Panc1 (cell line): ENCODE data around the gene ASGR2. TPM values are rescaled to one million over a fixed set of nuclear protein-coding genes. Genes with fewer than 3 reads are reported as not detected.

ENCODE experiments used
- ATAC-seq: fragments of 200-7000 bp; cut with Tn5 transposase; 2 replicates; pipeline ENCODE4 v1.9.1; 2020; ENCODE audit warnings: mild to moderate bottlenecking, moderate library complexity
- BruUV-seq: library from RNA; stranded (reverse); fragments of 400-500 nt; replicated peaks from 2 replicates; lab custom pipeline; 2021; lab: Mats Ljungman, UMichigan
- CTCF ChIA-PET: fragments of 300-600 bp; sonication (Branson Sonifier 250); formaldehyde crosslinking; loops from one replicate; lab custom pipeline; 2022; ENCODE audit warnings: antibody characterized with exemption; lab: Charles Lee
- POLR2A ChIA-PET: fragments of 300-600 bp; sonication (Branson Sonifier 250); formaldehyde crosslinking; loops from one replicate; lab custom pipeline; 2022; ENCODE audit warnings: antibody characterized with exemption; lab: Charles Lee
- DNase-seq: peaks from one replicate; pipeline ENCODE4 v3.0.0-alpha.2; 2010; ENCODE audit warnings: low read depth, low spot score
- H3K27ac ChIP-seq: 2 replicates; pipeline ENCODE4 v1.5.1; 2011; ENCODE audit warnings: mild to moderate bottlenecking, low read length, inconsistent platforms
- H3K27me3 ChIP-seq: fragments of 200-500 bp; sonication (Bioruptor generic); 2 replicates; pipeline ENCODE4 v1.6.0; 2014; ENCODE audit warnings: low read length, inconsistent platforms; ENCODE audit not compliant: control insufficient read depth, insufficient read depth
- H3K36me3 ChIP-seq: fragments of 200-500 bp; sonication (Bioruptor generic); 2 replicates; pipeline ENCODE4 v1.5.1; 2014; ENCODE audit warnings: inconsistent platforms, mild to moderate bottlenecking, low read length, moderate library complexity; ENCODE audit not compliant: control insufficient read depth, insufficient read depth
- H3K4me1 ChIP-seq: 2 replicates; pipeline ENCODE4 v1.5.1; 2011; ENCODE audit warnings: inconsistent platforms, mild to moderate bottlenecking, low read length, moderate library complexity; ENCODE audit not compliant: control insufficient read depth, insufficient read depth
- H3K4me3 ChIP-seq, 2 experiments: 2 replicates each; pipeline ENCODE4 v1.5.1; 2011 to 2012; ENCODE audit warnings: low read depth in 2 of 2, low read length in 2 of 2, mild to moderate bottlenecking in 2 of 2, inconsistent platforms in 1 of 2, moderate library complexity in 1 of 2
- H3K9me3 ChIP-seq: fragments of 200-500 bp; sonication (Bioruptor generic); 2 replicates; pipeline ENCODE4 v1.5.1; 2014; ENCODE audit warnings: low read depth, mild to moderate bottlenecking, inconsistent platforms, low read length, moderate library complexity; ENCODE audit not compliant: control insufficient read depth, insufficient read depth
- CTCF ChIP-seq: fragments of 450-650 bp; IDR thresholded peaks from 2 replicates; pipeline ENCODE4 v1.5.1; 2017; ENCODE audit warnings: mild to moderate bottlenecking
- POLR2AphosphoS5 ChIP-seq: IDR thresholded peaks from 2 replicates; pipeline ENCODE4 v1.6.1; 2012; ENCODE audit warnings: mild to moderate bottlenecking, low read depth, low read length, moderate library complexity
- SIN3A ChIP-seq: IDR thresholded peaks from 2 replicates; pipeline ENCODE4 v1.6.1; 2012; ENCODE audit warnings: low read depth, mild to moderate bottlenecking, low read length, moderate library complexity, borderline replicate concordance; ENCODE audit not compliant: insufficient read depth
- TCF7L2 ChIP-seq: IDR thresholded peaks from 2 replicates; pipeline ENCODE4 v1.6.1; 2011; ENCODE audit warnings: mild to moderate bottlenecking, low read depth, low read length, inconsistent platforms
- in situ Hi-C: cut with HindIII; loops from 2 replicates; pipeline ENCODE4 v1.10.0; 2016; ENCODE audit warnings: low sequenced_read_pairs, low pct_unique_long_range_greater_than_20kb
- intact Hi-C: fragments of 100-400 bp; cut with micrococcal nuclease; formaldehyde crosslinking; loops from one replicate; pipeline ENCODE4 v1.10.0; 2022; ENCODE audit not compliant: unreplicated experiment
- total RNA-seq: library from RNA; stranded (reverse); gene quantifications from one replicate; pipeline ENCODE4 v1.2.1, GENCODE V29; 2021; ENCODE audit not compliant: unreplicated experiment
- TF ChIP-seq, protein P1 (sequence below), 2 experiments: IDR thresholded peaks; 2 replicates each; pipeline ENCODE4 v1.6.1; 2011 to 2012; ENCODE audit warnings: low read depth in 2 of 2, control low read depth in 1 of 2, low read length in 1 of 2, mild to moderate bottlenecking in 1 of 2, moderate library complexity in 1 of 2; ENCODE audit not compliant: insufficient read depth in 1 of 2

ASGR2 gene
- total RNA-seq, 1 experiment from 2014 or later, result 0.21 TPM

GRCh38 chr17:7063518-7064094, 51.0 kb downstream of the ASGR2 start:
- no peak for TF ChIP-seq POLR2AphosphoS5
- no peak for TF ChIP-seq SIN3A
- TF ChIP-seq, protein P1, sequence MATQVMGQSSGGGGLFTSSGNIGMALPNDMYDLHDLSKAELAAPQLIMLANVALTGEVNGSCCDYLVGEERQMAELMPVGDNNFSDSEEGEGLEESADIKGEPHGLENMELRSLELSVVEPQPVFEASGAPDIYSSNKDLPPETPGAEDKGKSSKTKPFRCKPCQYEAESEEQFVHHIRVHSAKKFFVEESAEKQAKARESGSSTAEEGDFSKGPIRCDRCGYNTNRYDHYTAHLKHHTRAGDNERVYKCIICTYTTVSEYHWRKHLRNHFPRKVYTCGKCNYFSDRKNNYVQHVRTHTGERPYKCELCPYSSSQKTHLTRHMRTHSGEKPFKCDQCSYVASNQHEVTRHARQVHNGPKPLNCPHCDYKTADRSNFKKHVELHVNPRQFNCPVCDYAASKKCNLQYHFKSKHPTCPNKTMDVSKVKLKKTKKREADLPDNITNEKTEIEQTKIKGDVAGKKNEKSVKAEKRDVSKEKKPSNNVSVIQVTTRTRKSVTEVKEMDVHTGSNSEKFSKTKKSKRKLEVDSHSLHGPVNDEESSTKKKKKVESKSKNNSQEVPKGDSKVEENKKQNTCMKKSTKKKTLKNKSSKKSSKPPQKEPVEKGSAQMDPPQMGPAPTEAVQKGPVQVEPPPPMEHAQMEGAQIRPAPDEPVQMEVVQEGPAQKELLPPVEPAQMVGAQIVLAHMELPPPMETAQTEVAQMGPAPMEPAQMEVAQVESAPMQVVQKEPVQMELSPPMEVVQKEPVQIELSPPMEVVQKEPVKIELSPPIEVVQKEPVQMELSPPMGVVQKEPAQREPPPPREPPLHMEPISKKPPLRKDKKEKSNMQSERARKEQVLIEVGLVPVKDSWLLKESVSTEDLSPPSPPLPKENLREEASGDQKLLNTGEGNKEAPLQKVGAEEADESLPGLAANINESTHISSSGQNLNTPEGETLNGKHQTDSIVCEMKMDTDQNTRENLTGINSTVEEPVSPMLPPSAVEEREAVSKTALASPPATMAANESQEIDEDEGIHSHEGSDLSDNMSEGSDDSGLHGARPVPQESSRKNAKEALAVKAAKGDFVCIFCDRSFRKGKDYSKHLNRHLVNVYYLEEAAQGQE (IDR thresholded peaks at IDR 0.05; ENCODE audit: insufficient read depth in 1 of 2, low read depth in 2 of 2, low read length in 1 of 2), result no peak
- no peak for TF ChIP-seq TCF7L2
- no peak for TF ChIP-seq CTCF
- POLR2A ChIA-PET, result no interaction called here
- H3K27me3 ChIP-seq, result no peaks in the 10 kb centered on the region
- H3K9me3 ChIP-seq, result no peaks in the 10 kb centered on the region
- no peak overlapping the region for H3K4me3 ChIP-seq
- H3K27ac ChIP-seq, result no peak overlapping the region
- no peaks in the 10 kb centered on the region for H3K36me3 ChIP-seq
- BruUV-seq, result no TSS peak
- CTCF ChIA-PET, result no interaction called here
- DNase-seq, result no peak
- intact Hi-C loops (no loop called here), in situ Hi-C loops (no loop called here)
- H3K4me1 ChIP-seq, result peaks cover 13% of the 10 kb centered on the region; the same call in 1 of the 2 replicates
- ATAC-seq, result no peak

DNA sequence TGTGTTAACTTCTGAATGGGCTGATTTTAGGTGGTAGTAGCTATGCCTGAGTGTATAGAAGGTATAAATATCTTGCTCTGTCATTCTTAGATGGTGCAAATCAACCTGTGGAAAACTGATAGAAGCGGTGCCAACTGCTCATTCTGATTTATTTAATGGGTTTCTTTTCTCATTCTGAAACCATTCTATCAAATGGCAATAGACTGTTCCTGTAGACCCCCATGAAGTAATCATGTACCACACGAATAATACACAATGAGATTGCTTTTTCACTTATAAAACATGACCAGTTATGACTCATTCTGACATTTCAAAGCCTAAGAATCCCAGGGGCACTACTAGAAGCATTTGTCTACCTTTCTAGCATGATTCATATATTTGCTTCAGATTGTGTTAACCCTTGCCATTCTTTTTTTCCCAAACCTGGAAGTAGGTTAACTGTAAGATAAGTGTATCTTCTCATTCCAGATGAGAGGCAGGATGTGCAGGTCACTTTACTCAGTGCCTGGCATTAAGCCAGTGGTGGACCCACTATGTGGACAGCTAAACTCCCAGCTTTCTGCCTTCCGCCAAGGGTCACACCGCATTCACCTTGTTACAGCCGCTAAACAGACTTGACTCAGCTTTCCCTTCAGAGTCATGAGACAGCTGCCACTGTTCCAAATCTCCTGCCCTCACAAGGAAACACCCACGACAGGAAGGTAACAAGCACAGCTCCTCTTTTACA, 54.3 kb downstream of the ASGR2 start:
- Histone ChIP-seq H3K9me3 (no peaks in the 10 kb centered on the region), H3K4me3 (peak overlapping the region in 1 of 2 experiments; percentile 20; a peak in 2 of 4 replicates), H3K27ac (peak overlapping the region; percentile 61), H3K36me3 (no peaks in the 10 kb centered on the region), H3K27me3 (no peaks in the 10 kb centered on the region), H3K4me1 (peaks cover 16% of the 10 kb centered on the region; the same call in 1 of the 2 replicates)
- POLR2A ChIA-PET, result no interaction called here
- intact Hi-C loops (no loop called here), in situ Hi-C loops (no loop called here)
- TF ChIP-seq, protein P1 (IDR thresholded peaks at IDR 0.05; ENCODE audit: insufficient read depth in 1 of 2, low read depth in 2 of 2, low read length in 1 of 2), result no peak
- TF ChIP-seq POLR2AphosphoS5 (no peak), TCF7L2 (peak; percentile 77), SIN3A (no peak)
- ATAC-seq (peak; percentile 90), DNase-seq (peak; percentile 99)
- no TSS peak for BruUV-seq
- CTCF ChIA-PET, result no interaction called here
